Right lobe of liver (tissue), 4 donors: ENCODE data around the gene SPATA13.

ENCODE experiments used
- CTCF ChIP-seq, 4 donors: fragments of 200-600 bp in 3 of 4; fragments of 450-650 bp in 1 of 4; IDR thresholded peaks; one replicate each; pipeline versions ENCODE4 v1.5.1 to v1.8.0; 2016 to 2022; ENCODE audit warnings: antibody characterized with exemption in 4 of 4, mild to moderate bottlenecking in 2 of 4
- POLR2A ChIP-seq: fragments of 450-650 bp; IDR thresholded peaks from one replicate; pipeline ENCODE4 v1.6.1; 2017; ENCODE audit warnings: antibody characterized with exemption, mild to moderate bottlenecking
- donor health status: DM: no; HTN: no; CAD: no.
- donor health status: DM: no; HTN: no; CAD: no.
- donor health status: DM: no; HTN: yes; CAD: no.

DNA sequence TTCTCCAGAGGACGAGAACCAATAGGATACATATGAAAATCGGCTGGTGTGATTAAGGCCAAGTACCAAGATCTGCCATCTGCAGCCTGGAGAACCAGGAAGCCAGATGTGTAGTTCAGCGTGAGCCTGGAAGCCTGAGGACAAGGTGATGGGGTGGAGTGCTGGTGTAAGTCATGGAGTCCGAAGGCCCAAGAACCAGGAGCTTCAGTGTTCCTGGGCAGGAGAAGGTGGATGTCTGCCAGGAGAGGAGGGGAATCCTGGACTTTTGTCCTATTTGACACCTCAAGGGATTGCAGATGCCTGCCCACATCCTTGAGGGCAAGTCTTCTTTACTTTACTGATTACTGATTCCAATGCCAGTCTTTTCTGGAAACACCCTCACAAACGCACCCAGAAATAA, 71.5 kb downstream of the SPATA13 start:
- TF ChIP-seq CTCF (IDR thresholded peaks at IDR 0.05): no peak
- TF ChIP-seq POLR2A: no peak
